HepG2 (cell line): ENCODE results near the gene FAM228A. TPM values are rescaled to one million over a fixed set of nuclear protein-coding genes. Genes with fewer than 3 reads are reported as not detected.

Experiments
- ATAC-seq: fragments of 200-7000 bp; cut with Tn5 transposase; 3 replicates; pipeline ENCODE4 v1.9.1; 2020; ENCODE audit warnings: mild to moderate bottlenecking, moderate library complexity
- BruUV-seq: library from RNA; stranded (reverse); fragments of 400-500 nt; replicated peaks from 2 replicates; lab custom pipeline; 2021; lab: Mats Ljungman, UMichigan
- CTCF ChIA-PET: fragments of 300-600 bp; formaldehyde crosslinking; extraction: SDS; loops from one replicate; lab custom pipeline; 2021; ENCODE audit warnings: low total read pairs, inconsistent platforms, low intra/inter-chr PET ratio; lab: Yijun Ruan, JAX
- POLR2A ChIA-PET: fragments of 350-600 bp; sonication (Branson Sonifier 250); formaldehyde crosslinking; loops from one replicate; lab custom pipeline; 2020; ENCODE audit warnings: antibody characterized with exemption, inconsistent platforms; lab: Yijun Ruan, JAX
- DNase-seq: peaks from one replicate; pipeline ENCODE4 v3.0.0-alpha.2; 2015; ENCODE audit warnings: low spot score
- FAIRE-seq: peaks from 3 replicates; lab custom pipeline; 2011; peaks lifted over from hg19 to GRCh38; lab: Jason Lieb, UNC
- H2AFZ ChIP-seq: one replicate; pipeline ENCODE4 v1.6.1; 2011; ENCODE audit warnings: low read length, inconsistent platforms
- H3K27ac ChIP-seq: fragments of 300-600 bp; 3 replicates; pipeline ENCODE4 v1.8.0; 2011; ENCODE audit warnings: mixed run types, mild to moderate bottlenecking, mixed read lengths, low read length, inconsistent platforms; ENCODE audit not compliant: insufficient read depth; ENCODE audit errors: extremely low read length
- H3K27me3 ChIP-seq, 2 experiments: fragments of 200-600 bp in 1 of 2; 2 replicates in 1 of 2; 3 replicates in 1 of 2; pipeline versions ENCODE4 v1.6.0 to v1.8.0; 2011; ENCODE audit warnings: low read length in 2 of 2, mild to moderate bottlenecking in 2 of 2, moderate library complexity in 2 of 2, inconsistent platforms in 1 of 2; ENCODE audit not compliant: insufficient read depth in 2 of 2, control insufficient read depth in 1 of 2
- H3K36me3 ChIP-seq, 2 experiments: fragments of 200-600 bp in 1 of 2; replicated peaks in 1 of 2; 2 replicates in 1 of 2; 3 replicates in 1 of 2; pipeline versions ENCODE4 v1.5.1 to v1.8.0; 2011; ENCODE audit warnings: low read length in 2 of 2, inconsistent platforms in 1 of 2; ENCODE audit not compliant: insufficient read depth in 2 of 2, control insufficient read depth in 1 of 2
- H3K4me1 ChIP-seq: 2 replicates; pipeline ENCODE4 v1.5.1; 2012; ENCODE audit warnings: low read length, inconsistent platforms; ENCODE audit not compliant: insufficient read depth
- H3K4me2 ChIP-seq: 2 replicates; pipeline ENCODE4 v1.6.0; 2011; ENCODE audit warnings: low read depth, low read length, inconsistent platforms
- H3K4me3 ChIP-seq, 3 experiments: fragments of 200-600 bp in 1 of 3; sonication (generic), shearing (Covaris generic) in 1 of 3; replicated peaks in 1 of 3; 2 replicates each; pipeline ENCODE4 v1.5.1; 2011 to 2016; ENCODE audit warnings: low read length in 3 of 3, inconsistent platforms in 2 of 3, low read depth in 2 of 3, mild to moderate bottlenecking in 2 of 3, control low read depth in 1 of 3, mixed read lengths in 1 of 3; ENCODE audit not compliant: insufficient read depth in 1 of 3
- H3K79me2 ChIP-seq: one replicate; pipeline ENCODE4 v1.6.1; 2011; ENCODE audit warnings: low read length, inconsistent platforms; ENCODE audit not compliant: insufficient read depth
- H3K9ac ChIP-seq: 2 replicates; pipeline ENCODE4 v1.6.0; 2011; ENCODE audit warnings: mild to moderate bottlenecking, low read depth, low read length, inconsistent platforms; ENCODE audit not compliant: insufficient read depth
- H3K9me3 ChIP-seq: 2 replicates; pipeline ENCODE4 v1.5.1; 2012; ENCODE audit warnings: mild to moderate bottlenecking, low read length
- H4K20me1 ChIP-seq: 2 replicates; pipeline ENCODE4 v1.6.0; 2011; ENCODE audit warnings: inconsistent platforms, mild to moderate bottlenecking, low read length, moderate library complexity; ENCODE audit not compliant: insufficient read depth
- ATRX ChIP-seq: sonication (generic); formaldehyde crosslinking; IDR thresholded peaks from 2 replicates; pipeline ENCODE4 v1.4.0; 2020; ENCODE audit warnings: missing genetic modification reagents, borderline replicate concordance
- CREM ChIP-seq, 2 experiments: sonication (generic) in 1 of 2; formaldehyde crosslinking in 1 of 2; IDR thresholded peaks; 2 replicates each; pipeline versions ENCODE4 v1.4.0 to v1.6.1; 2016 to 2020; ENCODE audit warnings: antibody characterized with exemption in 1 of 2, mild to moderate bottlenecking in 1 of 2, missing genetic modification reagents in 1 of 2
- EED ChIP-seq: sonication (generic); formaldehyde crosslinking; IDR thresholded peaks from 2 replicates; pipeline ENCODE4 v1.5.0; 2020; ENCODE audit warnings: mild to moderate bottlenecking, missing genetic modification reagents
- HNRNPH1 ChIP-seq: fragments of 200-400 bp; formaldehyde crosslinking; optimal IDR thresholded peaks from 2 replicates; pipeline ENCODE3; 2017; ENCODE audit warnings: mild to moderate bottlenecking, low read depth, low read length
- IRF1 ChIP-seq: sonication (generic); formaldehyde crosslinking; IDR thresholded peaks from 2 replicates; pipeline ENCODE4 v1.4.0; 2020; ENCODE audit warnings: low read depth, mild to moderate bottlenecking, missing genetic modification reagents
- MLLT10 ChIP-seq: sonication (generic); formaldehyde crosslinking; IDR thresholded peaks from 2 replicates; pipeline ENCODE4 v1.4.0; 2020; ENCODE audit warnings: missing genetic modification reagents
- MZF1 ChIP-seq: sonication (generic); formaldehyde crosslinking; IDR thresholded peaks from 2 replicates; pipeline ENCODE4 v1.8.1; 2023; ENCODE audit warnings: mild to moderate bottlenecking, missing genetic modification reagents, borderline replicate concordance
- NFKB2 ChIP-seq: sonication (generic); formaldehyde crosslinking; IDR thresholded peaks from 2 replicates; pipeline ENCODE4 v1.4.0; 2020; ENCODE audit warnings: missing genetic modification reagents, borderline replicate concordance
- PAF1 ChIP-seq: IDR thresholded peaks from 2 replicates; pipeline ENCODE4 v1.6.1; 2016; ENCODE audit warnings: missing genetic modification reagents, missing compliant biosample characterization
- PCBP1 ChIP-seq: fragments of 200-400 bp; formaldehyde crosslinking; IDR thresholded peaks from 2 replicates; pipeline ENCODE4 v1.6.1; 2017; ENCODE audit warnings: mild to moderate bottlenecking, low read depth, low read length, borderline replicate concordance
- PHF8 ChIP-seq: sonication (generic); formaldehyde crosslinking; IDR thresholded peaks from 2 replicates; pipeline ENCODE4 v1.5.0; 2020; ENCODE audit warnings: missing genetic modification reagents
- TEAD2 ChIP-seq: sonication (generic); formaldehyde crosslinking; IDR thresholded peaks from 2 replicates; pipeline ENCODE4 v1.9.0; 2021; ENCODE audit warnings: missing genetic modification reagents
- TEF ChIP-seq: sonication (generic); formaldehyde crosslinking; IDR thresholded peaks from 2 replicates; pipeline ENCODE4 v1.5.0; 2020; ENCODE audit warnings: missing genetic modification reagents
- ZBTB37 ChIP-seq: sonication (generic); formaldehyde crosslinking; IDR thresholded peaks from 2 replicates; pipeline ENCODE4 v1.4.0; 2020; ENCODE audit warnings: mild to moderate bottlenecking, missing genetic modification reagents
- ZC3H13 ChIP-seq: sonication (generic); formaldehyde crosslinking; IDR thresholded peaks from 2 replicates; pipeline ENCODE4 v1.8.1; 2023; ENCODE audit warnings: mild to moderate bottlenecking, missing genetic modification reagents, moderate library complexity
- ZNF329 ChIP-seq: sonication (generic); formaldehyde crosslinking; IDR thresholded peaks from 2 replicates; pipeline ENCODE4 v1.9.0; 2021; ENCODE audit warnings: low read depth, mild to moderate bottlenecking, missing genetic modification reagents
- ZNF710 ChIP-seq: sonication (generic); formaldehyde crosslinking; IDR thresholded peaks from 2 replicates; pipeline ENCODE4 v1.5.0; 2020; ENCODE audit warnings: mild to moderate bottlenecking, missing genetic modification reagents, borderline replicate concordance
- ZNF800 ChIP-seq: sonication (generic); formaldehyde crosslinking; IDR thresholded peaks from 2 replicates; pipeline ENCODE4 v1.4.0; 2020; ENCODE audit warnings: missing genetic modification reagents
- WGBS: methylation state at CpG from one replicate; pipeline ENCODE4 v1.1.6; 2017; ENCODE audit warnings: low lambda C conversion rate; 5-methylcytosine and 5-hydroxymethylcytosine counted together
- in situ Hi-C: cut with HindIII; loops from 2 replicates; pipeline ENCODE4 v1.10.0; 2017; ENCODE audit warnings: low pct_unique_long_range_greater_than_20kb; ENCODE audit not compliant: extremely low pct_ligation_motif_present
- intact Hi-C: fragments of 100-400 bp; cut with micrococcal nuclease; formaldehyde crosslinking; loops from one replicate; pipeline ENCODE4 v1.10.0; 2022; ENCODE audit not compliant: unreplicated experiment
- polyA plus RNA-seq, 8 experiments: library from polyadenylated mRNA; depleted of rRNA in 3 of 8; stranded (reverse) in 7 of 8; unstranded in 1 of 8; fragments of >200 nt; fragmentation: Illumina TruSeq in 4 of 8; extraction: Trizol in 4 of 8; gene quantifications; 2 replicates each; pipeline versions ENCODE4 v1.2.1 to v1.2.3, GENCODE V29; 2011 to 2016; ENCODE audit warnings: low read depth in 4 of 8, missing spikeins in 1 of 8, mixed read lengths in 1 of 8; ENCODE audit not compliant: insufficient read depth in 1 of 8
- total RNA-seq, 5 experiments: library from RNA; depleted of rRNA; stranded (reverse); fragments of >200 nt; fragmentation: Illumina TruSeq; extraction: Trizol; gene quantifications; 2 replicates each; pipeline ENCODE4 v1.2.3, GENCODE V29; 2016; ENCODE audit warnings: low read depth in 1 of 5

Gene FAM228A
- total and polyA plus RNA-seq, 2 of the 13 experiments (the other 11 are each of a cell fraction or from before 2014, with no cell fraction given), result not detected

- TF ChIP-seq MLLT10 (CRISPR knock-in tag) (no peak), ATRX (CRISPR knock-in tag) (no peak), ZNF710 (CRISPR knock-in tag) (no peak), EED (CRISPR knock-in tag) (no peak), PHF8 (CRISPR knock-in tag) (no peak), ZC3H13 (no peak), HNRNPH1 (no peak)
- TF ChIP-seq, all 625 proteins: peak for 0
Measured at GRCh38 chr2:24191156-24191555, 16.3 kb downstream of the FAM228A start (continued).

- no TSS peak for BruUV-seq
- Histone ChIP-seq H3K9me3 (no peaks in the 10 kb centered on the region), H2AFZ (no peak overlapping the region), H3K36me3 (no peaks in the 10 kb centered on the region), H3K27me3 (peaks cover 2 to 20% of the 10 kb centered on the region in 2 experiments; a peak in 3 of 5 replicates), H3K4me1 (no peaks in the 10 kb centered on the region), H3K4me3 (no peak overlapping the region), H3K9ac (no peak overlapping the region), H3K4me2 (peak overlapping the region; percentile 13; the same call in 1 of the 2 replicates), H3K79me2 (no peaks in the 10 kb centered on the region), H4K20me1 (no peaks in the 10 kb centered on the region), H3K27ac (no peak overlapping the region)
- WGBS, result 14% methylated on average over 4 of the region's 5 CpGs
- no peak for DNase-seq
- intact Hi-C loops (no loop called here), in situ Hi-C loops (no loop called here)
- ChIA-PET CTCF (no interaction called here), POLR2A (no interaction called here)
- no peak for FAIRE-seq
- peak; percentile 40; the same call in 2 of the 3 replicates for ATAC-seq
- TF ChIP-seq ZNF329 (CRISPR knock-in tag) (no peak), PCBP1 (no peak), ZNF800 (no peak), NFKB2 (CRISPR knock-in tag) (no peak), TEF (CRISPR knock-in tag) (no peak), CREM (IDR thresholded peaks at IDR 0.05) (no peak), CREM (CRISPR knock-in tag; IDR thresholded peaks at IDR 0.05) (no peak), ZBTB37 (CRISPR knock-in tag) (no peak), PAF1 (CRISPR knock-in tag) (no peak), IRF1 (CRISPR knock-in tag) (no peak), TEAD2 (CRISPR knock-in tag) (no peak), MZF1 (no peak)
Measured at GRCh38 chr2:24191848-24192247, 17.0 kb downstream of the FAM228A start.
